Esophagus muscularis mucosa (tissue), 2 donors: ENCODE measurements around the gene CDKN2B-AS1.

ENCODE experiments used
- POLR2A ChIP-seq: fragments of 450-650 bp; IDR thresholded peaks from one replicate; pipeline ENCODE4 v1.6.1; 2017; ENCODE audit warnings: antibody characterized with exemption, moderate library complexity, mild to moderate bottlenecking, low read depth
- POLR2AphosphoS5 ChIP-seq, 2 donors: sonication (generic); formaldehyde crosslinking; IDR thresholded peaks; one replicate each; pipeline ENCODE4 v1.6.1; 2017; ENCODE audit warnings: antibody characterized with exemption in 2 of 2

DNA sequence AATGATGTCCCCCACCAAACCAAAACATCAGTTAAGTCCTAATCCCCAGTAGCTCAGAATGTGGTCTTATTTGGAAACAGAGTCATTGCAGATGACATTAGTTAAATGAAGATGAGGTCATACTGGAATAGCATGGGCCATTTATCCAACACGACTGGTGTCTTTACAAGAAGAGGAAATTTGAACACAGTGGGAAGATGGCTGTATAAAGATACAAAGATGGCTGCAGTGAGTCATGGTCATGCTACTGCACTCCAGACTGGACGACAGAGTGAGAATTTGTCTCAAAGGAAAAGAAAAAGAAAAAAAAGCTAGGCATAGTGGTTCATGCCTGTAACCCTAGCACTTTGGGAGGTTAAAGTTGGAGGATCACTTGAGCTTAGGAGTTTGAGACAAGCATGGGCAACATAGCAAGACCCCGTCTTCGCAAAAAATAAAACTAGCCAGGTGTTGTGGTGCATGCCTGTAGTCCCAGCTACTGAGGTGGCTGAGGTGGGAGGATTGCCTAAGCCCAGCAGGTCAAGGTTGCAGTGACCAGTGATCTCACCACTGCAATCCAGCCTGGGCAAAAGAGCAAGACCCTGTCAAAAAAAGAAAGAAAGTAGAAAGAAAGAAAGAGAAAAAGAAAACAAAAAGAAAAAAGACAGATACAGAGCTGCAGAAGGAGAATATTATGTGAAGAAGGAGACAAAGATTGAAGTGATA lies 144.5 kb downstream of the CDKN2B-AS1 start:
- TF ChIP-seq POLR2A (no peak), POLR2AphosphoS5 (IDR thresholded peaks at IDR 0.05) (no peak)
